Esophagus squamous epithelium (tissue), 4 donors: ENCODE measurements around the gene CHCHD10.

Experiments used
- POLR2A ChIP-seq, 4 donors: fragments of 450-650 bp; IDR thresholded peaks; one replicate each; pipeline ENCODE4 v1.6.1; 2017; ENCODE audit warnings: antibody characterized with exemption in 4 of 4, mild to moderate bottlenecking in 4 of 4, moderate library complexity in 3 of 4
- TF ChIP-seq, protein P1 (sequence below), 6 experiments: fragments of 450-650 bp in 4 of 6; fragments of 200-600 bp in 2 of 6; sonication (generic) in 2 of 6; IDR thresholded peaks; one replicate each; pipeline ENCODE4 v1.5.1; 2016 to 2019; ENCODE audit warnings: antibody characterized with exemption in 6 of 6, mild to moderate bottlenecking in 4 of 6, moderate library complexity in 4 of 6

GRCh38 chr22:23772315-23772648 lies 4.5 kb upstream of the CHCHD10 start:
- TF ChIP-seq, protein P1, sequence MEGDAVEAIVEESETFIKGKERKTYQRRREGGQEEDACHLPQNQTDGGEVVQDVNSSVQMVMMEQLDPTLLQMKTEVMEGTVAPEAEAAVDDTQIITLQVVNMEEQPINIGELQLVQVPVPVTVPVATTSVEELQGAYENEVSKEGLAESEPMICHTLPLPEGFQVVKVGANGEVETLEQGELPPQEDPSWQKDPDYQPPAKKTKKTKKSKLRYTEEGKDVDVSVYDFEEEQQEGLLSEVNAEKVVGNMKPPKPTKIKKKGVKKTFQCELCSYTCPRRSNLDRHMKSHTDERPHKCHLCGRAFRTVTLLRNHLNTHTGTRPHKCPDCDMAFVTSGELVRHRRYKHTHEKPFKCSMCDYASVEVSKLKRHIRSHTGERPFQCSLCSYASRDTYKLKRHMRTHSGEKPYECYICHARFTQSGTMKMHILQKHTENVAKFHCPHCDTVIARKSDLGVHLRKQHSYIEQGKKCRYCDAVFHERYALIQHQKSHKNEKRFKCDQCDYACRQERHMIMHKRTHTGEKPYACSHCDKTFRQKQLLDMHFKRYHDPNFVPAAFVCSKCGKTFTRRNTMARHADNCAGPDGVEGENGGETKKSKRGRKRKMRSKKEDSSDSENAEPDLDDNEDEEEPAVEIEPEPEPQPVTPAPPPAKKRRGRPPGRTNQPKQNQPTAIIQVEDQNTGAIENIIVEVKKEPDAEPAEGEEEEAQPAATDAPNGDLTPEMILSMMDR (IDR thresholded peaks at IDR 0.05) = no peak
- TF ChIP-seq POLR2A (IDR thresholded peaks at IDR 0.05) = no peak
